A673 (cell line): Measurements from ENCODE around the gene DLG5. TPM values are rescaled to one million over a fixed set of nuclear protein-coding genes. Genes with fewer than 3 reads are reported as not detected.

Experiments
- BruUV-seq: library from RNA; stranded (reverse); fragments of 400-500 nt; replicated peaks from 2 replicates; lab custom pipeline; 2021; lab: Mats Ljungman, UMichigan
- CTCF ChIA-PET: fragments of 300-600 bp; sonication (Branson Sonifier 250); formaldehyde crosslinking; loops from one replicate; lab custom pipeline; 2022; ENCODE audit warnings: antibody characterized with exemption; lab: Charles Lee
- POLR2A ChIA-PET: fragments of 300-600 bp; sonication (Branson Sonifier 250); formaldehyde crosslinking; loops from one replicate; lab custom pipeline; 2022; ENCODE audit warnings: antibody characterized with exemption; ENCODE audit not compliant: low non-redundant PET; lab: Charles Lee
- DNase-seq: peaks from one replicate; pipeline ENCODE4 v3.0.0-alpha.2; 2015; ENCODE audit warnings: low spot score
- H3K27ac ChIP-seq: fragments of 200-600 bp; sonication (generic); 2 replicates; pipeline ENCODE4 v1.5.1; 2016; ENCODE audit warnings: mixed run types, low read depth, mild to moderate bottlenecking, mixed read lengths, antibody characterized with exemption, low read length; ENCODE audit not compliant: poor library complexity, severe bottlenecking
- H3K27me3 ChIP-seq: fragments of 200-600 bp; sonication (generic); replicated peaks from 2 replicates; pipeline ENCODE4 v1.6.1; 2017; ENCODE audit warnings: mixed run types, low read depth, mild to moderate bottlenecking, mixed read lengths, antibody characterized with exemption, low read length; ENCODE audit not compliant: insufficient read depth, poor library complexity
- H3K36me3 ChIP-seq: fragments of 200-600 bp; sonication (generic); 2 replicates; pipeline ENCODE4 v1.6.1; 2016; ENCODE audit warnings: mixed run types, mild to moderate bottlenecking, mixed read lengths, antibody characterized with exemption, low read length; ENCODE audit not compliant: insufficient read depth, poor library complexity, severe bottlenecking
- H3K4me1 ChIP-seq: fragments of 200-600 bp; sonication (generic); 2 replicates; pipeline ENCODE4 v1.6.1; 2017; ENCODE audit warnings: mixed run types, mild to moderate bottlenecking, mixed read lengths, antibody characterized with exemption, low read length; ENCODE audit not compliant: insufficient read depth, poor library complexity, severe bottlenecking
- H3K4me3 ChIP-seq: fragments of 200-600 bp; sonication (generic); 2 replicates; pipeline ENCODE4 v1.5.1; 2016; ENCODE audit warnings: low read depth, mixed run types, mild to moderate bottlenecking, mixed read lengths, low read length; ENCODE audit not compliant: poor library complexity, severe bottlenecking
- H3K9me3 ChIP-seq: fragments of 200-600 bp; sonication (generic); 2 replicates; pipeline ENCODE4 v1.6.1; 2016; ENCODE audit warnings: mixed run types, low read depth, mild to moderate bottlenecking, mixed read lengths, antibody characterized with exemption, low read length; ENCODE audit not compliant: poor library complexity, severe bottlenecking
- CTCF ChIP-seq: fragments of 300-800, 200-600 bp; sonication (generic); conservative IDR thresholded peaks from 2 replicates; pipeline ENCODE4 v1.5.1; 2017; ENCODE audit warnings: low read depth, mild to moderate bottlenecking, antibody characterized with exemption, low read length, moderate library complexity, mixed read lengths
- EZH2 ChIP-seq: fragments of 200-600 bp; sonication (generic); IDR thresholded peaks from 2 replicates; pipeline ENCODE4 v1.6.1; 2017; ENCODE audit warnings: borderline replicate concordance, low read depth, mild to moderate bottlenecking, mixed read lengths, antibody characterized with exemption, low read length; ENCODE audit not compliant: poor library complexity, severe bottlenecking
- intact Hi-C: fragments of 100-400 bp; cut with micrococcal nuclease; formaldehyde crosslinking; loops from one replicate; pipeline ENCODE4 v1.10.0; 2022; ENCODE audit not compliant: unreplicated experiment
- total RNA-seq: library from RNA; stranded (reverse); gene quantifications from 2 replicates; pipeline ENCODE4 v1.2.3, GENCODE V29; 2021

Gene DLG5
- total RNA-seq, 1 experiment from 2014 or later, result 44.0 TPM

- Histone ChIP-seq H3K4me1 (no peaks in the 10 kb centered on the region), H3K4me3 (no peak overlapping the region), H3K27ac (no peak overlapping the region), H3K36me3 (no peaks in the 10 kb centered on the region), H3K9me3 (no peaks in the 10 kb centered on the region), H3K27me3 (no peaks in the 10 kb centered on the region)
- intact Hi-C loops, result no loop called here
- TF ChIP-seq EZH2 (no peak), CTCF (no peak)
- BruUV-seq, result no TSS peak
- DNase-seq, result no peak
- CTCF ChIA-PET, result no interaction called here
- POLR2A ChIA-PET, result no interaction called here
Observed at GRCh38 chr10:77771851-77772250, 154.7 kb downstream of the DLG5 start.

DNA sequence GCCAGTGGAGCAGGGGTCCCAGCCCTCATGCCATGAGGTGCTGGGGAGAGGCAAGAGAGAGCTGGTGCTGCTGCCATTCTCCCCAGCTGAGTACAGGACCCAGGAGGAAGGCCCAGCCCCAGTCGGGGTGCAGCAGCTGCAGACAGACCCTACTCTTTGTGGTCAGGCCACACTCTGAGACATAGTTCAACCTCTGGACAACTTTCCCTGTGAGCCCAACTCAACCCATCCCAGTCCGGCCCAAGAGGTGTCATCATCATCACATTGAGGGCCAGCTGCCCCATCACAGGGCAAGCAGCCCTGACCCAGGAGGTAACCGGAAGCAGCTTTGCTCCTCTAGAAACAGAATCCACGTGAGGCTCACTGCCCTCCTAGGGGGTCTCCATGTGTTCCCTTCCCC lies 155.1 kb downstream of the DLG5 start:
- intact Hi-C loops, result no loop called here
- ChIA-PET CTCF (no interaction called here), POLR2A (no interaction called here)
- no peaks in the 10 kb centered on the region for H3K9me3 ChIP-seq
- H3K27ac ChIP-seq, result no peak overlapping the region
- no peaks in the 10 kb centered on the region for H3K36me3 ChIP-seq
- BruUV-seq, result no TSS peak
- H3K27me3 ChIP-seq, result no peaks in the 10 kb centered on the region
- DNase-seq, result no peak
- no peak overlapping the region for H3K4me3 ChIP-seq
- TF ChIP-seq CTCF, result no peak
- no peak for TF ChIP-seq EZH2
- no peaks in the 10 kb centered on the region for H3K4me1 ChIP-seq

- no peak for DNase-seq
- H3K4me3 ChIP-seq, result no peak overlapping the region
- ChIA-PET CTCF (no interaction called here), POLR2A (no interaction called here)
- no peaks in the 10 kb centered on the region for H3K36me3 ChIP-seq
- no TSS peak for BruUV-seq
- no peaks in the 10 kb centered on the region for H3K27me3 ChIP-seq
- intact Hi-C loops, result no loop called here
- H3K27ac ChIP-seq, result no peak overlapping the region
- no peaks in the 10 kb centered on the region for H3K9me3 ChIP-seq
- no peak for TF ChIP-seq EZH2
- no peak for TF ChIP-seq CTCF
- no peaks in the 10 kb centered on the region for H3K4me1 ChIP-seq
Observed at GRCh38 chr10:77770868-77771175, 155.7 kb downstream of the DLG5 start.
